Subcutaneous adipose tissue (tissue), 4 donors: ENCODE results near the gene TTLL11. TPM values are rescaled to one million over a fixed set of nuclear protein-coding genes. Genes with fewer than 3 reads are reported as not detected.

Experiments used
- total RNA-seq, 4 donors: library from RNA; depleted of rRNA; stranded (reverse); fragments of >200 nt; gene quantifications; one replicate each; pipeline ENCODE4 v1.1.0, GENCODE V29; 2016
- TF ChIP-seq, protein P1 (sequence below): fragments of 450-650 bp; IDR thresholded peaks from one replicate; pipeline ENCODE4 v1.5.1; 2016; ENCODE audit warnings: low read depth, mild to moderate bottlenecking, control low read depth, antibody characterized with exemption, moderate library complexity

Gene TTLL11
- total RNA-seq, 4 donors from 2014 or later = 4.4 to 8.7 (median 6.4) TPM

GRCh38 chr9:121966706-121967105 is 126.4 kb downstream of the TTLL11 start:
- TF ChIP-seq, protein P1, sequence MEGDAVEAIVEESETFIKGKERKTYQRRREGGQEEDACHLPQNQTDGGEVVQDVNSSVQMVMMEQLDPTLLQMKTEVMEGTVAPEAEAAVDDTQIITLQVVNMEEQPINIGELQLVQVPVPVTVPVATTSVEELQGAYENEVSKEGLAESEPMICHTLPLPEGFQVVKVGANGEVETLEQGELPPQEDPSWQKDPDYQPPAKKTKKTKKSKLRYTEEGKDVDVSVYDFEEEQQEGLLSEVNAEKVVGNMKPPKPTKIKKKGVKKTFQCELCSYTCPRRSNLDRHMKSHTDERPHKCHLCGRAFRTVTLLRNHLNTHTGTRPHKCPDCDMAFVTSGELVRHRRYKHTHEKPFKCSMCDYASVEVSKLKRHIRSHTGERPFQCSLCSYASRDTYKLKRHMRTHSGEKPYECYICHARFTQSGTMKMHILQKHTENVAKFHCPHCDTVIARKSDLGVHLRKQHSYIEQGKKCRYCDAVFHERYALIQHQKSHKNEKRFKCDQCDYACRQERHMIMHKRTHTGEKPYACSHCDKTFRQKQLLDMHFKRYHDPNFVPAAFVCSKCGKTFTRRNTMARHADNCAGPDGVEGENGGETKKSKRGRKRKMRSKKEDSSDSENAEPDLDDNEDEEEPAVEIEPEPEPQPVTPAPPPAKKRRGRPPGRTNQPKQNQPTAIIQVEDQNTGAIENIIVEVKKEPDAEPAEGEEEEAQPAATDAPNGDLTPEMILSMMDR = no peak

DNA sequence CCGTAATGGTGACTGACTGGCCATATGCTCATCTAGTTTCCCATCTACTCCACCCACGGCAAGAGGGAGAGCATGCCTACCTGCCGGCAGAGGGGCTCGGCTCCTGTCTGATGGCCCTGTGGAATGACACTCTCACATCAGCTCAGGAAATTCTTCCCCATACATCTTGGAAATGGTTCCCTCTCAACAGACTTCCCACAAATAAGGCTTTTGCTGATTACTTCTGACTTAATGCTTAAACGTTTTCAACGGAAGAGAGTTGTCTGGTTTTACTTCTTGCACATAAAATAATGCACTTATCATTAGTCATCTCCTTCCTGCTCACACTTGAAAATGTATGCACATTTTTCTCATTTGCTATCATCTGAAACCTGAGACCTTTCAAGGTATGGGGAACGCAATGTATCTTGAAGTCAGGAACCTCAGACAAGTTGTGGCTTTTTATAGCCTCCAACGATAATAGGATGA is 129.5 kb downstream of the TTLL11 start:
- TF ChIP-seq, protein P1 = no peak

GRCh38 chr9:121962421-121962820 is 130.7 kb downstream of the TTLL11 start:
- TF ChIP-seq, protein P1 = no peak

- TF ChIP-seq, protein P1 = no peak
Observed at GRCh38 chr9:121960665-121961064, 132.4 kb downstream of the TTLL11 start.

- TF ChIP-seq, protein P1 = no peak
Observed at GRCh38 chr9:121958530-121958929, 134.6 kb downstream of the TTLL11 start.

GRCh38 chr9:121956808-121957207 is 136.3 kb downstream of the TTLL11 start:
- TF ChIP-seq, protein P1 = no peak

DNA sequence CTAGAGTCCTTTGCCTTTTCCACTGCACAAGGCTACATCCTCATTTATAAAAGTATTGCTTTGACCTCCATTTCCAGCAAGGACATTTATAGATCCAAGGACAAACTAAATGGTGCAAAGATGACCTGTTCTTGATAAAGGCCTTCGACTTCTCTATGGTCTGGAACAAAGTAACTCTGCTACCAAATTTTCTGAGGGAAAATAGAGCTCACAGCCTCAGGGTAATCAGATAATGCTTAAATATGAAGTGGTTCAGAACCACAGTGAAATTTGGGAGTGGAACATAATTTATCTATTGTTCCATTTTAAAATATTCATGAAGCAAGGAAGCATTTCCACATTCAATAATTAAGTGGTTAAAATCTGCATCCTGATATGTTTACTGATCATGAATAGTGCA is 137.5 kb downstream of the TTLL11 start:
- TF ChIP-seq, protein P1 = no peak
